ENCODE results near the gene UBXN6.

The UBXN6 gene

DNA sequence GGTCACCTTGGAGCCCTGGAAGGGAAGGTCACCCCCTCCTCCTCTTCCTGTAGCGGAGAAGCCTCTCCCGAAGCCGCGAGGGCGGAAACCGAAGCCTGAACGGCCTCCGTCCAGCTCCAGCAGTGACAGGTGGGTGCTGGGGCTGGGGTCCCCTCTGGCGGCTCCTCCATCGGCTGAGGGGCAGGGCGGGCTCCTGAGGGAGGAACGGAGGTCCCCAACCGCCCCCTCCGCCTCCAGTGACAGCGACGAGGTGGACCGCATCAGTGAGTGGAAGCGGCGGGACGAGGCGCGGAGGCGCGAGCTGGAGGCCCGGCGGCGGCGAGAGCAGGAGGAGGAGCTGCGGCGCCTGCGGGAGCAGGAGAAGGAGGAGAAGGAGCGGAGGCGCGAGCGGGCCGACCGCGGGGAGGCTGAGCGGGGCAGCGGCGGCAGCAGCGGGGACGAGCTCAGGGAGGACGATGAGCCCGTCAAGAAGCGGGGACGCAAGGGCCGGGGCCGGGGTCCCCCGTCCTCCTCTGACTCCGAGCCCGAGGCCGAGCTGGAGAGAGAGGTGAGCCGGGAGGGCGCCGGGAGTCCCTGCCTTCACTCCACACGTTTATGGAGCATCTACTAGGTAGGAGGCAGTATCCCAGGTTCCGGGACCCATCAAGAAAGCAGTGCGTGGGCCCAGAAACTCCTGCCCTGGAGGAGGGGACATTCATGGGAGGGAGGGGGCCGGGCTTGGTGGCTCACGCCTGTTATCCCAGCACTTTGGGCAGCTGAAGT lies 36.5 kb upstream of the UBXN6 start:
- DNase-seq = no peak

DNA sequence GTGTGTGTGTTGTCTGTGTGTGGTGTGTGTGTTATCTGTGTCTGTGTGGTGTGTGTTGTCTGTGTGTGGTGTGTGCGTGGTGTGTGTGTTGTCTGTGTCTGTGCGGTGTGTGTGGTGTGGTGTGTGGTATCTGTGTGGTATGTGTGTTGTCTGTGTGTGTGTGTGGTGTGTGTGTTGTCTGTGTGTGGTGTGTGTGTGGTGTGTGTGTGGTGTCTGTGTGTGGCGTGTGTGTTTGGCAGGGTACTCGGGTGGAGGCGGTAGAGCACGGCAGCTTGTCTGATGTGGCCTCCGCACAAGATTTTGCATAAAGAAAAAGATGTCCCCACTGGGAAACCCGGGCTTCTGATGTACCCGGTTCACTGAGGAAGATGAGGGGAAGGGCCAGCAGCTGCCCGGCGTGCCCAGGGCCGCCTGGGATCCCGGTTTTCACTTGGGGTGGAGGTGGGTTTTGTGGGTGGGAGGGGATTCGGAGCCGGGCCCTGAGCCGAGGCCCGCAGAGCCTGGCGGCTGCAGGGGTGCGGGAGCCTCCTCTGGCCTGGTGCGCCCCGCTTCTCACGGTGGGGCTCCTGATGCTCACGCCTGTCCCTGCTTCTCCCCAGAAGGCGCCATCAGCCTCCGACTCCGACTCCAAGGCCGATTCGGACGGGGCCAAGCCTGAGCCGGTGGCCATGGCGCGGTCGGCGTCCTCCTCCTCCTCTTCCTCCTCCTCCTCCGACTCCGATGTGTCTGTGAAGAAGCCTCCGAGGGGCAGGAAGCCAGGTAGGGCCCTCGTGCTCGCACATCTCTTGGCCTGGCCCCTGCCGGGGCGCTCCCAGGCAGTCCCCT lies 35.7 kb upstream of the UBXN6 start:
- no peak for DNase-seq

DNA sequence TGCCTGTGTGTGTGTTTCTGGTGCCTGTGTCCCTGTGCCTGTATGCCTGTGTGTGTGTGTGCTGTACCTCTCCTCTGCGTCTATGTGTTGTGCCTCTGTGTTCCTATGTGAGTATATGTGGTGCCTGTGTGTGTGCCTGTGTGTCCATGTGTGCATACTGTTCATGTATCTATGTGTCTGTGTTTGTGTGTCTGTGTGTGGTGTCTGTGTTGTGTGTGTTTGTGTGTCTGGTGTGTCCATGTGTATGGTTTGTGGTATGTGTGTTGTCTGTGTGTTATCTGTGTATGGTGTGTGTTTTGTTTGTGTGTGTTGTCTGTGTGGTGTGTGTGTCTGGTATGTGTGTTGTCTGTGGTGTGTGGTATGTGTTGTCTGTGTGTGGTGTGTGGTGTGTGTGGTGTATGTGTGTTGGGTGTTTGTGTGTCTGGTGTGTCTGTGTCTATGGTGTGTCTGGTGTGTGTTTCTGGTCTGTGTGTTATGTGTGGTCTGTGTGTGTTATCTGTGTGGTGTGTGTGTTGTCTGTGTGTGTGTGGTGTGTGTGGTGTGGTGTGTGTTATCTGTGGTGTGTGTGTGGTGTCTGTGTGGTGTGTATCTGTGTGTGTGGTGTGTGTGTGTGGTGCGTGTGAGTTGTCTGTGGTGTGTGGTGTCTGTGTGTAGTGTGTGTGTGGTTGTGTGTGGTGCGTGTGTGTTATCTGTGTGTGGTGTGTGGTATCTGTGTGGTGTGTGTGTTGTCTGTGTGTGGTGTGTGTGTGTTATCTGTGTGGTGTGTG lies 34.9 kb upstream of the UBXN6 start:
- no peak for DNase-seq

- DNase-seq = no peak
Observed at GRCh38 chr19:4491446-4491845, 33.9 kb upstream of the UBXN6 start.

- no peak for DNase-seq
Observed at GRCh38 chr19:4488496-4488895, 30.9 kb upstream of the UBXN6 start.

GRCh38 chr19:4487572-4487971 lies 30.0 kb upstream of the UBXN6 start:
- no peak for DNase-seq

- DNase-seq = no peak
Observed at GRCh38 chr19:4483385-4483784, 25.8 kb upstream of the UBXN6 start.

- DNase-seq = no peak
Observed at GRCh38 chr19:4482721-4483364, 25.2 kb upstream of the UBXN6 start.

- no peak for DNase-seq
Observed at GRCh38 chr19:4477034-4477801, 19.6 kb upstream of the UBXN6 start.

GRCh38 chr19:4474514-4475022 lies 17.0 kb upstream of the UBXN6 start:
- no peak for DNase-seq

DNA sequence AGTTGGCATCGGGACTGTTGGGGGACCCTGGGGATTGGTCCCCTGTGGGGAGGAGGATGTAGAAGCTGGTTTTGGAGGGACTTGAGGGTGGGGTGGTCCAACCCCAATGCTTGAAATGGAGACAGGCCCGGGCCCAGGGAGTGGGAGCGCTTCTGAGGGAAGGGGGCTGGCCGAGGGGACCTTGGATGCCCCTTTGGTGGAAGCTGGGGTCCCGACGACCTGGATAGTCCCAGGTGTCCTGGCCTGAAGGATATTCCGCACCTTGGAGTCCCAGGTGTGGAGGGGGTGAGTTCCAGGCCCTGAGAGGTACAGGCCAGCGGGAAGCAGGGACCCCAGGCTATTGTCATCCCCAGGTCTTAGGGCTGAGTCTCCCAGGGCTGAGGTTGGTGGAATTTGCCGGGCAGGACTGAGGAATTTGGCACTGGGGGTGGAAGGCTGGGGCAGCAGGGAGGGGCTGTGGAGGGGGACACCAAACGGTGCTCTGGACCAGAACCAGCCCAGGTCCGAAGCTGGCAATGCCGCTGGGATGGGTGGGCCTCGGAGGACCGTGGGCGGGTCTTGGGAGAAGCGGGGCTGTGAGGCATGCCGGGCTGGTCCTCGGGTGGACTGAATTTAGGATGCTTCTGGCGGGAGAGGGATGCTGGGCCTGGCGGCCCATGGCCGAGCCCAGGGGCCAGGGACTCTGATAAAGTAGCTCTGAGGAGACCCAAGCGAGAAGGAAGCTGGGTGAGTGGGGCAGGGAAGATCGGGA lies 16.3 kb upstream of the UBXN6 start:
- DNase-seq = no peak

DNA sequence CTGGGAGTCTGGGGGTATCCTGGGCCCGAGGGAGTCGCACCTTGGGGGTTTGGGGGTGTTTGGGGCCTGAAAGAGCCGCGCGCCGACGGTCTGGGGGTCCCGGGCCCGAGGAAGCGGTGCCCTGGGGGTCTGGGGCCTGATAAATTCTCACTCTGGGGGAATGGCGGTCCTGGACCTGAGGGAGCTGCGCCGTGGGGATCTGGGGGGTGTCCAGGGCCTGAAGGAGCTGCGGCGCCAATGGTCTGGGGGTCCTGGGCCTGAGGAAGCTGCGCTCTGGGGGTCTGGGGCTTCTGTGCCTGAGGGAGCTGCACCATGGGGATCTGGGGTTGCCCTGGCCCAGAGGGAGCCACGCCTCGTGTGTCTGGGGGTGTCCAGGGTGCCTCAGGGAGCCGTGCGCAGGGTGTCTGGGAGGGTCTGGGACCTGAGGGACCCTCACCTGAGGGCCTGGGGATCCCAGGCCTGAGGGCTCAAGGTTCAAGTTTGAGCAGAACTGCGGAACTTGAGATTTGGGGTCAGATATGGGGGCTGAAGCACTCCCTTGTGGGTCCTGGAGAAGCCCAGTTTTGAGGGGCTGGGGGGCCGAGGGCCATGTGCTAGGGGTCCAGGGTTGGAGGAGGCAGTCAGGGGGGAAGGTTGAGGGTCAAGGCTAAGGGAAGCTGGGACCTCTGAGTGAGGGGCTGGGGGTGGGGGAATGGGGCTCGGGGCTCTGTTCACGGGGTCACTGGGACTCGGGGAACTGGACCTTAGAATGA lies 15.6 kb upstream of the UBXN6 start:
- DNase-seq = no peak

GRCh38 chr19:4472174-4472974 lies 14.8 kb upstream of the UBXN6 start, which contains the start of gene HDGFL2:
Gene HDGFL2 (plus strand): TSS chr19:4472297. CDS start chr19:4472351, 54 bp downstream.
- peak; percentile 93 for DNase-seq

DNA sequence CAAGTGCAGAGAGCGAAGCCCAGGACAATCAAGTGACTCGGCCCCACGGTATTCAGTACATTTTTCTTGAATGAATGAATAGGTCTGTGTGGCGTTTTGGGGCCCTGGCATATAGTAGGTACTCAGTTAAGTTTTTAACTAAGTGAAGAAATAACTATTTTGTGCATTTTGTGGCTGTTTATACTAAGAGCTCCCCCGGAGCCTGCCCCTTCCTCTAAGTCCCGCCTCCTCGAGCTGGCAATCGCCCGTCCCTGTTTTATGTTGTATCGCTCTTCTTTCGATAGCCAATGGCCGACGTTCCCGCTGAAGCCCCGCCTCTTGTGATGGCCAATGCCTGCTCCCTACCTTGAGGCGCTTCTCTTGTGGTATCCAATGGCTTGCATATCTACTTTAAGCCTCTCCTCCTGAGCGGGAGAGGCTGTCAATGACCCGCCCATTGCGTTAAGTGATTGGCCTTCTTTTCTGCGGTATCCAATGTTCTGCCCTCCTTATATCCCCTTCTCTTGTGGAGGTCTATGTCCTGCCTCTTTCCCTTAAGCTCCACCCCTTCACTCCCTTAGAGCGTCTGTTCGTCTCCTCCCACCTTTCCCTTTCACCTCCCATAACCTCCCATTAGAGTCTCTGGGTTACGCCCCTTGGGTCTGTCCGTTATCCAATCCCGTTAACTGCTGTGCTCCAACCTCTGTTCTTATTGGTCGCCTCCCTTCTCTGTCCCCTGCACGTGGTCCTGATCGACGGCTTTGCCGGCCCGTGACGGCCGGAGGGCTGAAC lies 14.0 kb upstream of the UBXN6 start:
- peak; percentile 61 for DNase-seq

- no peak for DNase-seq
Observed at GRCh38 chr19:4467835-4468234, 10.2 kb upstream of the UBXN6 start.

- DNase-seq = no peak
Observed at GRCh38 chr19:4464815-4465581, 7.4 kb upstream of the UBXN6 start.

- DNase-seq = peak; percentile 40
Observed at GRCh38 chr19:4456843-4457653, 546 bp downstream of the UBXN6 start.

All from activated gamma-delta T cell (primary cell).